Measurements from ENCODE around the gene TMPRSS11D.

The TMPRSS11D gene

GRCh38 chr4:67790721-67791120 lies 93.1 kb downstream of the TMPRSS11D start:
- no peaks in the 10 kb centered on the region for H3K27me3 ChIP-seq (replicated peaks; ENCODE audit: control insufficient read depth, insufficient read depth, low read length, poor library complexity, severe bottlenecking)
- DNase-seq = no peak
- no peak overlapping the region for H3K27ac ChIP-seq (ENCODE audit: insufficient read depth, low read length, poor library complexity, severe bottlenecking)
- no peak overlapping the region for H3K4me3 ChIP-seq (ENCODE audit: insufficient read depth, low read depth, low read length, poor library complexity, severe bottlenecking)
- no peaks in the 10 kb centered on the region for H3K9me3 ChIP-seq (ENCODE audit: control insufficient read depth, low read length)
- H3K4me1 ChIP-seq (ENCODE audit: control insufficient read depth, insufficient read depth, low read length, poor library complexity, severe bottlenecking) = no peaks in the 10 kb centered on the region
- H3K36me3 ChIP-seq (ENCODE audit: control insufficient read depth, insufficient read depth, low read length) = no peaks in the 10 kb centered on the region

DNA sequence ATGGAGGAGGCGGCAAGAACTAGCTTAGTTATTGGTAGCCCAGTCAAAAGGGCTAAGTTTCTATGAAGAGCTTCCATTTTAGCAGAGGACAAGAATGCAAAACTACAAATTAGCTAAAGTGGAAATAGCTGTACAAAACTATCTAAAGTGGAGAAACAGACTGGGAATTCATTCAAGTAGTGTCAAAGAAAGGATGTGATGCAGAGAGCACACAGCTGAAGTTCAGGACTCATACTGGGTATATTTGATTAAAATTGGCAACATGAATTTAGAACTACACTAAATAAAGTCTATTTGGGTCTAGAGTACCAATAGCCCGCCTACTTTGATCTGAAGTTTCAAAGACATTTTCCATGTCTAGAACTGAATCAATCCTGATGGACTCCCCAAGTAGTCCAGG lies 96.5 kb downstream of the TMPRSS11D start:
- DNase-seq = no peak

GRCh38 chr4:67785528-67785927 lies 98.3 kb downstream of the TMPRSS11D start:
- DNase-seq = no peak
- Histone ChIP-seq H3K4me1 (ENCODE audit: control insufficient read depth, insufficient read depth, low read length, poor library complexity, severe bottlenecking) (no peaks in the 10 kb centered on the region), H3K9me3 (ENCODE audit: control insufficient read depth, low read length) (no peaks in the 10 kb centered on the region), H3K27ac (ENCODE audit: insufficient read depth, low read length, poor library complexity, severe bottlenecking) (no peak overlapping the region), H3K36me3 (ENCODE audit: control insufficient read depth, insufficient read depth, low read length) (no peaks in the 10 kb centered on the region), H3K4me3 (ENCODE audit: insufficient read depth, low read depth, low read length, poor library complexity, severe bottlenecking) (no peak overlapping the region), H3K27me3 (replicated peaks; ENCODE audit: control insufficient read depth, insufficient read depth, low read length, poor library complexity, severe bottlenecking) (no peaks in the 10 kb centered on the region)

More for the DNA sequence above, 96.5 kb downstream of the TMPRSS11D start:
- Histone ChIP-seq H3K27ac (ENCODE audit: insufficient read depth, low read length, poor library complexity, severe bottlenecking) (no peak overlapping the region), H3K4me1 (ENCODE audit: control insufficient read depth, insufficient read depth, low read length, poor library complexity, severe bottlenecking) (no peaks in the 10 kb centered on the region), H3K9me3 (ENCODE audit: control insufficient read depth, low read length) (no peaks in the 10 kb centered on the region), H3K4me3 (ENCODE audit: insufficient read depth, low read depth, low read length, poor library complexity, severe bottlenecking) (no peak overlapping the region), H3K36me3 (ENCODE audit: control insufficient read depth, insufficient read depth, low read length) (no peaks in the 10 kb centered on the region), H3K27me3 (replicated peaks; ENCODE audit: control insufficient read depth, insufficient read depth, low read length, poor library complexity, severe bottlenecking) (no peaks in the 10 kb centered on the region)

DNA sequence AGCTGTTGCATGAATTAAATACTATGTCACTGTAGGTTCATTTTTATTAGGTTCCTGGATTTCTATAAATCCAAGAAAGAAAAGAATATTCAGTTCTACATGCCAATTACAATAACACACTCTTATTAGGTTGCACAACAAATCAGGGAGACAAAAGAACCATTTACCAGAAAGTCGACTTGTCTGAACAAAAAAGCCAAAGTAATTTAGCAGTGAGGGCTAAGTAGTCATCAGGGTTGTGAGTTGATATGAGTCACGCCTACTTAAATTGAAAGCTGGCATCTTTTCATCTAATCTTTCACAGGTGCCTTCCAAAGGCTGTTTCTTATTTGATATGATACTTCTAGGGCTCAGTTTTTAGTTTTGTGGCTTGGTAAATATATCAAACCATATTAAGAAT lies 104.2 kb downstream of the TMPRSS11D start:
- no peaks in the 10 kb centered on the region for H3K36me3 ChIP-seq (ENCODE audit: control insufficient read depth, insufficient read depth, low read length)
- H3K4me1 ChIP-seq (ENCODE audit: control insufficient read depth, insufficient read depth, low read length, poor library complexity, severe bottlenecking) = no peaks in the 10 kb centered on the region
- no peaks in the 10 kb centered on the region for H3K9me3 ChIP-seq (ENCODE audit: control insufficient read depth, low read length)
- H3K27me3 ChIP-seq (replicated peaks; ENCODE audit: control insufficient read depth, insufficient read depth, low read length, poor library complexity, severe bottlenecking) = no peaks in the 10 kb centered on the region
- no peak overlapping the region for H3K27ac ChIP-seq (ENCODE audit: insufficient read depth, low read length, poor library complexity, severe bottlenecking)
- DNase-seq = no peak
- H3K4me3 ChIP-seq (ENCODE audit: insufficient read depth, low read depth, low read length, poor library complexity, severe bottlenecking) = no peak overlapping the region

DNA sequence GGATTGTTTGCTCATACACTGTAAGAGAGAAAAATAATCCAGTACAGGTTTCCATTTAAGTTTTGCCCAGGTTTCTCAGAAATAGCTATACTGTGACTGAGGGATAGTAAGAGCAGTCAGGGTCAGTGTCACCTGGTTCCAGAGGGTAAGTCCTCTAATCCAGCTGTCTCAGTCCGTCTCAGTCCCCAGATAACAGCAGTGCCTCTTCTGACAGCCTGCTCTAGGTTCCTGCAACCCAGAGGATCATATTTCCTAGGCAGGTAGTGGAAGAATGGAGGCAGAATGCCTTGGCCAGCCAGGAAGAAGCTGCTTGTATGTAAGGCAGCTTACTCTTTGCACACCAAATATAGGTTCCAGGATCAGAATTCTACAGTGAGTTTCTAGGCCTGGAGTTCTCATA lies 107.1 kb downstream of the TMPRSS11D start:
- Histone ChIP-seq H3K27ac (ENCODE audit: insufficient read depth, low read length, poor library complexity, severe bottlenecking) (no peak overlapping the region), H3K4me3 (ENCODE audit: insufficient read depth, low read depth, low read length, poor library complexity, severe bottlenecking) (no peak overlapping the region), H3K27me3 (replicated peaks; ENCODE audit: control insufficient read depth, insufficient read depth, low read length, poor library complexity, severe bottlenecking) (no peaks in the 10 kb centered on the region), H3K9me3 (ENCODE audit: control insufficient read depth, low read length) (no peaks in the 10 kb centered on the region), H3K36me3 (ENCODE audit: control insufficient read depth, insufficient read depth, low read length) (no peaks in the 10 kb centered on the region), H3K4me1 (ENCODE audit: control insufficient read depth, insufficient read depth, low read length, poor library complexity, severe bottlenecking) (no peaks in the 10 kb centered on the region)
- DNase-seq = no peak
